Activated B cell treated with CpG ODN at 0.5 μM for 24 hours (primary cell): ENCODE data around the gene HMG20A. TPM values are rescaled to one million over a fixed set of nuclear protein-coding genes. Genes with fewer than 3 reads are reported as not detected.

Source experiments
- ATAC-seq: fragments of 200-7000 bp; cut with Tn5 transposase; one replicate; pipeline ENCODE4 v1.10.0; 2021; ENCODE audit warnings: low read depth, mild to moderate bottlenecking, moderate library complexity
- CTCF ChIA-PET: fragments of 350-600 bp; sonication (Branson Sonifier 250); formaldehyde crosslinking; loops from one replicate; lab custom pipeline; 2021; ENCODE audit warnings: antibody characterized with exemption; lab: Charles Lee
- POLR2A ChIA-PET: fragments of 350-600 bp; sonication (Branson Sonifier 250); formaldehyde crosslinking; loops from one replicate; lab custom pipeline; 2021; ENCODE audit warnings: antibody characterized with exemption; lab: Charles Lee
- DNase-seq: peaks from one replicate; pipeline ENCODE4 v3.0.0; 2022
- H3K27ac Mint-ChIP-seq: one replicate; pipeline ENCODE4 v1.8.0; 2020; ENCODE audit warnings: mixed read lengths
- H3K27me3 Mint-ChIP-seq: one replicate; pipeline ENCODE4 v1.8.0; 2021; ENCODE audit warnings: mixed read lengths
- H3K36me3 Mint-ChIP-seq: one replicate; pipeline ENCODE4 v1.8.0; 2021; ENCODE audit warnings: low read depth, mixed read lengths
- H3K4me1 Mint-ChIP-seq: one replicate; pipeline ENCODE4 v1.8.0; 2021; ENCODE audit warnings: mixed read lengths
- H3K4me3 Mint-ChIP-seq: one replicate; pipeline ENCODE4 v1.8.0; 2020; ENCODE audit warnings: mild to moderate bottlenecking, mixed read lengths
- H3K9me3 Mint-ChIP-seq: one replicate; pipeline ENCODE4 v1.8.0; 2020; ENCODE audit warnings: mixed read lengths
- intact Hi-C: fragments of 100-400 bp; cut with micrococcal nuclease; formaldehyde crosslinking; loops from one replicate; pipeline ENCODE4 v1.15.1; 2024
- total RNA-seq: library from RNA; stranded (reverse); gene quantifications from 2 replicates; pipeline ENCODE4 v1.2.3, GENCODE V29; 2022
- TF ChIP-seq, protein P1 (sequence below): fragments of 200-600 bp; IDR thresholded peaks from one replicate; pipeline ENCODE4 v1.8.0; 2022; ENCODE audit warnings: antibody characterized with exemption, mild to moderate bottlenecking

HMG20A gene
- total RNA-seq, 1 donor from 2014 or later, result 53.9 TPM

DNA sequence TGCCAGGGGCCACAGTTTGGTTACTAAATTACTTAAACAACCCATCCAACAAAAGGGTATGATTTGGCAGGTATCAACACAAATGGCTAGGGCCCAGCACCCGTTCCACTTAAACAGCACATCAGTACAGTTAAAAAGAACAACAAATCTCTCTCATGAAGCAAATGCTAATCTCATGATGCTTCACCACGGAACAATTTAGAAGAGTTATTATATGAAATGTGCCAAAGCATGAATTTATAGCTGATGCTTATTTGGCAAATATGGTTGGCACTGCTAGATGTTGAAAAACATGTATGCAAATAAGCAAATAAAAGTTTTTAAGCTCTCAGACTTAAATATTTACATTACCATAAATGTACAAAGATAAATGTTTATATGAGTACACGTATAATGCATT is 3.1 kb upstream of the HMG20A start:
- Mint-ChIP-seq H3K4me3 (peak overlapping the region; percentile 12), H3K9me3 (no peaks in the 10 kb centered on the region), H3K36me3 (peaks cover 12% of the 10 kb centered on the region), H3K27me3 (no peaks in the 10 kb centered on the region), H3K27ac (no peak overlapping the region), H3K4me1 (peaks cover 36% of the 10 kb centered on the region)
- TF ChIP-seq, protein P1, sequence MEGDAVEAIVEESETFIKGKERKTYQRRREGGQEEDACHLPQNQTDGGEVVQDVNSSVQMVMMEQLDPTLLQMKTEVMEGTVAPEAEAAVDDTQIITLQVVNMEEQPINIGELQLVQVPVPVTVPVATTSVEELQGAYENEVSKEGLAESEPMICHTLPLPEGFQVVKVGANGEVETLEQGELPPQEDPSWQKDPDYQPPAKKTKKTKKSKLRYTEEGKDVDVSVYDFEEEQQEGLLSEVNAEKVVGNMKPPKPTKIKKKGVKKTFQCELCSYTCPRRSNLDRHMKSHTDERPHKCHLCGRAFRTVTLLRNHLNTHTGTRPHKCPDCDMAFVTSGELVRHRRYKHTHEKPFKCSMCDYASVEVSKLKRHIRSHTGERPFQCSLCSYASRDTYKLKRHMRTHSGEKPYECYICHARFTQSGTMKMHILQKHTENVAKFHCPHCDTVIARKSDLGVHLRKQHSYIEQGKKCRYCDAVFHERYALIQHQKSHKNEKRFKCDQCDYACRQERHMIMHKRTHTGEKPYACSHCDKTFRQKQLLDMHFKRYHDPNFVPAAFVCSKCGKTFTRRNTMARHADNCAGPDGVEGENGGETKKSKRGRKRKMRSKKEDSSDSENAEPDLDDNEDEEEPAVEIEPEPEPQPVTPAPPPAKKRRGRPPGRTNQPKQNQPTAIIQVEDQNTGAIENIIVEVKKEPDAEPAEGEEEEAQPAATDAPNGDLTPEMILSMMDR, result no peak
- CTCF ChIA-PET, result interaction anchor here (0.6 to 2.1 kb wide), 2 partner anchors 8 to 71 kb away, joined by 3 to 6 read pairs; no protein-coding TSS in a partner anchor
- DNase-seq (no peak), ATAC-seq (no peak)
- intact Hi-C loops, result no loop called here
- POLR2A ChIA-PET, result no interaction called here

DNA sequence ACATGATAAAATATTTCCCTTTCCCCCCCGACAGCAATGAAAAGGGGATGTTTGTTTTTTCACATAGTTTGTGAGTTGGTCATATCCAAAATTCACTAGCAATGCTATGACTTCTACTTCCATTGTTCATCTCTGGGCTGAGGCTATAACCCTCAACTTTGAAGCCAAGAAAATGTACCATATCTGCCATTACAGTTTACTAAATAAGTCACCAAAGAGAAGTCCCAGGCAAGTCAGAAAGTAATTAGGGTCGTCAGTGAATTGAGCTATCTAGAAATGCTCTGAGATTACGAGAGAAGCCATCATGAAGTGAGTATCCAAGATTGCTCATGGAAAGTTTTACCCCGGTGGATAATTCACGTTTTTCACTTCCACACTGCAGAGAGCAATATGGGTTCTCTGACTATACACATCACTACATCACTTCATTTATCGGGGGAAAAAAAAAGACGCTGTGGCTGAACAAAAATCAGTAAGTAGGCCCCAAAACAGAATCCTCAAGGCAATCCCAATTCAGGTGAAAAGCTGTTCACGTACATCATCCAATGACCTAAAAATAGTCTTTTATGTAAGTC is 2.2 kb upstream of the HMG20A start:
- DNase-seq (no peak), ATAC-seq (no peak)
- no peaks in the 10 kb centered on the region for H3K9me3 Mint-ChIP-seq
- intact Hi-C loops, result no loop called here
- POLR2A ChIA-PET, result interaction anchor here (2.0 kb wide), 1 partner anchor 8 kb away, joined by 15 read pairs; no protein-coding TSS in a partner anchor
- no peaks in the 10 kb centered on the region for H3K27me3 Mint-ChIP-seq
- peak overlapping the region; percentile 92 for H3K4me3 Mint-ChIP-seq
- peak overlapping the region; percentile 84 for H3K27ac Mint-ChIP-seq
- H3K36me3 Mint-ChIP-seq, result peaks cover 12% of the 10 kb centered on the region
- peaks cover 39% of the 10 kb centered on the region for H3K4me1 Mint-ChIP-seq
- TF ChIP-seq, protein P1, result no peak
- CTCF ChIA-PET, result interaction anchor here (1.0 to 2.1 kb wide), 4 partner anchors 9 to 231 kb away, joined by 4 to 9 read pairs (median 6); no protein-coding TSS in a partner anchor

DNA sequence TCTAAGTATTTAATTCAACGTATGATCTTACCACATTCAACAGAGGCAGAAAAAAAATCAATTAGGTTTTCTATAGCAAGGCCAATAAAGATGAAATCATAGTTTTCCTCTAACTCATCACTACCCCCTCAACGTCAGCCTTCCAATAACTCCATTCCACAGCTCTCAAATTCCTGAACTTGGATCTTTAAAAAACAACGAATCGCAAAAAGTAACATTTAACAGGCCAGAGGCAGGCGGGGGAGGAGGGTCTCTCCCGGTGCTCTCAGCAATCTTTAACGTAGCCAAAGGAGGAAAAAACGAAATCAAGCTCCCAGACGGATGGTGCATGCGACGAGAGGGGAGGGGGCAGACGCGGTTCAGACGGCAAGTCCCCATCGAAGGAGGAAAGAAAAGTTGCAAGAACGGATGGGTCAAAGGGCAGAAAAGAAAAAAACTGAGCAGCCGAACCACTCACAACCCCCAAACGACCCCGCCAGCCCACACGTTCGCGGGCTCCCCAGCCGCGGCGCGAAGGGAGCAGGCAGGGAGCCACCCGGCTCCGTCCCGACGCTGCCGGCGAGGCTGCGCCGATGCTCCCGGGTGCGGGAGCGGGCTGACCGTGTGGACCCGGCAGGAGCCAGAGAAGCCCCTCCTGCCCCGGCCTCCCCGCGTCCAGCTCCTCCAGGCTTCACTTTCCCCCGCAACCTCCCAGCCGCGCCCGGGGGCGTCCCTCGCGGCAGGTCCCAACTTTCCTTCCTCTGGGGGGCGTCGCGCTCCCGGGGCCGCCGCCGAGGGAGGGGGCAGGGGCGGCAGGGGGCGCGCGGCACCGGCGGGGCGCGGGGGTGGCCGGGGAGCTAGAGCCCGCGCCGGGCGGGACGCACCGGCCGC is 1.5 kb upstream of the HMG20A start:
- Mint-ChIP-seq H3K36me3 (peaks cover 12% of the 10 kb centered on the region), H3K27me3 (no peaks in the 10 kb centered on the region), H3K27ac (peak overlapping the region; percentile 84), H3K4me1 (peaks cover 45% of the 10 kb centered on the region), H3K4me3 (peak overlapping the region; percentile 92), H3K9me3 (no peaks in the 10 kb centered on the region)
- TF ChIP-seq, protein P1, result no peak
- DNase-seq (no peak), ATAC-seq (peak; percentile 0)
- intact Hi-C loops, result no loop called here
- CTCF ChIA-PET, result interaction anchor here (1.0 to 2.1 kb wide), 4 partner anchors 10 to 232 kb away, joined by 4 to 9 read pairs (median 6); no protein-coding TSS in a partner anchor
- POLR2A ChIA-PET, result interaction anchor here (2.0 kb wide), 1 partner anchor 9 kb away, joined by 15 read pairs; no protein-coding TSS in a partner anchor

DNA sequence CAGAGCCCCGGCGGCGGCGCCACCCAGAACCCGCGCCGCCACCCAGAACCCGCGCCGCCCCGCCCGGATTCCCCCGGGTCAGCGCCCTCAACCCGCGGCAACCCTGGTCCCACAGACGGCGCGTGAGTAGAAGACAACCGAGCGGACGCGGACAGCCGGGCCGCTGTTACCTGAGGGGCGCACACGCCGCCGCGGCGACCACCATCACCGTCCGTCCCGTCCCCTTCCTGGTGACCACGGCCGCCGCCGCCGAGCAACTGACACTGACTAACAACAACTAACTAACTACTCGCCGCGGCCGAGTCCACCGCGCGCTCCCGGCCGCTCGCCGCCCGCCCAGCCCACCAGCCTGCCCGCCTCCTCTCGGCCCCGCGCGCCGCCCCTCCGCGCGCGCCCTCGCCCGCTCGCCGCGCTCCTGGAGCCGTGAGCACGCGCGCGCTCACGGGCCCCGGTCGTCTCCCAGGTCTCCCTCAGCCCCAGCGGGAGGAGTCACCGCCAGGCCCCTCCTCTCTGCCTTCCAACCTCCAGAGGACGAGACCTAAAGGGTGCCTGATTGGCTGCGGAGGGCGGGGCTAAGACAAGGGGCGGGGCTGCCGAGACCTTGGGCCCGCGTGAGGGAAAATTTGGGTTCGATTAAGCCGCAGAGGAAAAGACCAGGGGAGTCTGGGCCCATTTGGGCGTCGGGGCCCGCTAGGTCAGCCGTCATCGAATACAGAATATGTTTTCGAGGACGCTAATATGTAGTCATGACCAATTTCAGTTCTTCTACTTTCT is 665 bp upstream of the HMG20A start, which contains the start of gene PEAK1:
PEAK1 (minus strand) TSS at position 269 of the 774 bp plus-strand sequence. CDS start 238,178 bp downstream, outside the sequence.
- Mint-ChIP-seq H3K9me3 (no peaks in the 10 kb centered on the region), H3K4me3 (peak within 1 kb of the TSS; percentile 97), H3K36me3 (peaks cover 14% of the 10 kb centered on the region), H3K27me3 (no peaks in the 10 kb centered on the region), H3K27ac (peak within 1 kb of the TSS; percentile 98), H3K4me1 (peaks cover 46% of the 10 kb centered on the region)
- intact Hi-C loops, result loop anchor here (1.0 to 10.0 kb wide), 8 partner anchors 11 to 1577 kb away; partner anchors contain the start of genes RCN2, SCAPER, TSPAN3 and UBE2Q2
- ChIA-PET CTCF (interaction anchor here (1.7 to 2.1 kb wide), 3 partner anchors 11 to 233 kb away, joined by 4 to 9 read pairs (median 6); no protein-coding TSS in a partner anchor), POLR2A (interaction anchor here (0.7 to 2.0 kb wide), 3 partner anchors 10 to 458 kb away, joined by 5 to 15 read pairs (median 7); no protein-coding TSS in a partner anchor)
- peak; percentile 98 for DNase-seq
- ATAC-seq, result peak; percentile 96
- TF ChIP-seq, protein P1, result no peak
